ENCODE measurements around the gene DLG3.
A peak's percentile ranks its signal among the peaks of the same experiment; 100 is the strongest.

Gene DLG3

GRCh38 chrX:70432936-70433847 lies 11.4 kb upstream of the DLG3 start:
- Mint-ChIP-seq H3K4me3 (peak overlapping the region; percentile 84), H3K27me3 (peaks cover 40% of the 10 kb centered on the region), H3K27ac (no peak overlapping the region), H3K9me3 (no peaks in the 10 kb centered on the region), H3K36me3 (no peaks in the 10 kb centered on the region), H3K4me1 (peaks cover 21% of the 10 kb centered on the region)
- no peak for DNase-seq
- CTCF ChIA-PET = interaction anchor here (0.9 to 2.9 kb wide), 6 partner anchors 10 to 300 kb away, joined by 3 to 12 read pairs (median 4); partner anchors contain the start of genes GDPD2 and IGBP1

GRCh38 chrX:70433848-70434351 lies 10.7 kb upstream of the DLG3 start:
- peaks cover 40% of the 10 kb centered on the region for H3K27me3 Mint-ChIP-seq
- no peaks in the 10 kb centered on the region for H3K9me3 Mint-ChIP-seq
- CTCF ChIA-PET = interaction anchor here (0.8 to 2.9 kb wide), 6 partner anchors 9 to 301 kb away, joined by 3 to 12 read pairs (median 4); partner anchors contain the start of genes GDPD2 and IGBP1
- H3K4me3 Mint-ChIP-seq = peak overlapping the region; percentile 84
- peaks cover 27% of the 10 kb centered on the region for H3K4me1 Mint-ChIP-seq
- peak overlapping the region; percentile 88 for H3K27ac Mint-ChIP-seq
- DNase-seq = peak; percentile 81
- no peaks in the 10 kb centered on the region for H3K36me3 Mint-ChIP-seq

GRCh38 chrX:70434352-70434866 lies 10.2 kb upstream of the DLG3 start:
- H3K9me3 Mint-ChIP-seq = no peaks in the 10 kb centered on the region

GRCh38 chrX:70434914-70435586 lies 9.6 kb upstream of the DLG3 start:
- Mint-ChIP-seq H3K36me3 (no peaks in the 10 kb centered on the region), H3K4me1 (peaks cover 33% of the 10 kb centered on the region), H3K27me3 (peaks cover 49% of the 10 kb centered on the region), H3K9me3 (no peaks in the 10 kb centered on the region), H3K27ac (no peak overlapping the region), H3K4me3 (peak overlapping the region; percentile 84)
- CTCF ChIA-PET = interaction anchor here (0.7 to 2.9 kb wide), 4 partner anchors 16 to 301 kb away, joined by 3 to 11 read pairs (median 4); no protein-coding TSS in a partner anchor
- peak; percentile 37 for DNase-seq

More at GRCh38 chrX:70434352-70434866, 10.2 kb upstream of the DLG3 start:
- H3K27me3 Mint-ChIP-seq = peaks cover 42% of the 10 kb centered on the region
- H3K36me3 Mint-ChIP-seq = no peaks in the 10 kb centered on the region
- H3K4me1 Mint-ChIP-seq = peaks cover 32% of the 10 kb centered on the region
- H3K4me3 Mint-ChIP-seq = peak overlapping the region; percentile 84
- H3K27ac Mint-ChIP-seq = peak overlapping the region; percentile 88
- DNase-seq = peak; percentile 76
- CTCF ChIA-PET = interaction anchor here (0.8 to 2.9 kb wide), 5 partner anchors 11 to 231 kb away, joined by 3 to 12 read pairs (median 4); partner anchors contain the start of gene GDPD2

- DNase-seq = no peak
- CTCF ChIA-PET = interaction anchor here (1.0 to 1.2 kb wide), 3 partner anchors 118 to 228 kb away, joined by 3 read pairs; no protein-coding TSS in a partner anchor
- Mint-ChIP-seq H3K9me3 (no peaks in the 10 kb centered on the region), H3K36me3 (no peaks in the 10 kb centered on the region), H3K4me1 (peaks cover 33% of the 10 kb centered on the region), H3K27ac (no peak overlapping the region), H3K4me3 (no peak overlapping the region), H3K27me3 (peaks cover 59% of the 10 kb centered on the region)
Observed at GRCh38 chrX:70436343-70436742, 8.3 kb upstream of the DLG3 start.

- no peak overlapping the region for H3K27ac Mint-ChIP-seq
- peaks cover 66% of the 10 kb centered on the region for H3K27me3 Mint-ChIP-seq
- H3K4me3 Mint-ChIP-seq = no peak overlapping the region
- H3K4me1 Mint-ChIP-seq = peaks cover 33% of the 10 kb centered on the region
- no peak for DNase-seq
- no peaks in the 10 kb centered on the region for H3K36me3 Mint-ChIP-seq
- no peaks in the 10 kb centered on the region for H3K9me3 Mint-ChIP-seq
- CTCF ChIA-PET = no interaction called here
Observed at GRCh38 chrX:70437011-70437410, 7.6 kb upstream of the DLG3 start.

- Mint-ChIP-seq H3K27ac (no peak overlapping the region), H3K9me3 (no peaks in the 10 kb centered on the region), H3K36me3 (no peaks in the 10 kb centered on the region), H3K4me1 (peaks cover 33% of the 10 kb centered on the region), H3K4me3 (no peak overlapping the region), H3K27me3 (peaks cover 73% of the 10 kb centered on the region)
- DNase-seq = no peak
- CTCF ChIA-PET = no interaction called here
Observed at GRCh38 chrX:70437921-70438665, 6.5 kb upstream of the DLG3 start.

- Mint-ChIP-seq H3K9me3 (no peaks in the 10 kb centered on the region), H3K4me3 (no peak overlapping the region), H3K27me3 (peaks cover 78% of the 10 kb centered on the region), H3K36me3 (no peaks in the 10 kb centered on the region), H3K27ac (no peak overlapping the region), H3K4me1 (peaks cover 24% of the 10 kb centered on the region)
- no peak for DNase-seq
- CTCF ChIA-PET = no interaction called here
Observed at GRCh38 chrX:70439016-70439415, 5.6 kb upstream of the DLG3 start.

GRCh38 chrX:70442224-70442623 lies 2.4 kb upstream of the DLG3 start:
- Mint-ChIP-seq H3K4me1 (peaks cover 13% of the 10 kb centered on the region), H3K27ac (no peak overlapping the region), H3K4me3 (no peak overlapping the region), H3K27me3 (peaks cover 80% of the 10 kb centered on the region), H3K9me3 (no peaks in the 10 kb centered on the region), H3K36me3 (no peaks in the 10 kb centered on the region)
- CTCF ChIA-PET = interaction anchor here (1.5 kb wide), 1 partner anchor 9 kb away, joined by 4 read pairs; no protein-coding TSS in a partner anchor
- DNase-seq = no peak

- DNase-seq = no peak
- Mint-ChIP-seq H3K4me1 (no peaks in the 10 kb centered on the region), H3K9me3 (no peaks in the 10 kb centered on the region), H3K27me3 (peaks cover 77% of the 10 kb centered on the region), H3K27ac (no peak overlapping the region), H3K36me3 (no peaks in the 10 kb centered on the region), H3K4me3 (no peak overlapping the region)
- CTCF ChIA-PET = no interaction called here
Observed at GRCh38 chrX:70444946-70445656, 466 bp downstream of the DLG3 start.

- no peaks in the 10 kb centered on the region for H3K9me3 Mint-ChIP-seq
- CTCF ChIA-PET = no interaction called here
- no peak for DNase-seq
- no peaks in the 10 kb centered on the region for H3K36me3 Mint-ChIP-seq
- H3K27ac Mint-ChIP-seq = no peak overlapping the region
- no peaks in the 10 kb centered on the region for H3K4me1 Mint-ChIP-seq
- H3K4me3 Mint-ChIP-seq = no peak overlapping the region
- peaks cover 71% of the 10 kb centered on the region for H3K27me3 Mint-ChIP-seq
Observed at GRCh38 chrX:70445951-70446350, 1.3 kb downstream of the DLG3 start.

- H3K27me3 Mint-ChIP-seq = peaks cover 64% of the 10 kb centered on the region
- CTCF ChIA-PET = no interaction called here
- no peak overlapping the region for H3K27ac Mint-ChIP-seq
- peaks cover 4% of the 10 kb centered on the region for H3K4me1 Mint-ChIP-seq
- H3K36me3 Mint-ChIP-seq = no peaks in the 10 kb centered on the region
- H3K4me3 Mint-ChIP-seq = no peak overlapping the region
- DNase-seq = no peak
- no peaks in the 10 kb centered on the region for H3K9me3 Mint-ChIP-seq
Observed at GRCh38 chrX:70446380-70447350, 2.0 kb downstream of the DLG3 start.

All from activated naive CD4-positive, alpha-beta T cell treated with anti-CD3 and anti-CD28 coated beads, Interleukin-2, amount 10 ng/mL, durations not matched to agents 7 days and 5 days (primary cell).